Keratinocyte (primary cell): ENCODE measurements around the gene VPS13D. TPM values are rescaled to one million over a fixed set of nuclear protein-coding genes. Genes with fewer than 3 reads are reported as not detected.

Experiments used
- DNase-seq: peaks from one replicate; pipeline ENCODE4 v3.0.0-alpha.2; 2011; ENCODE audit warnings: low read depth, missing footprints, low spot score
- FAIRE-seq: peaks from 2 replicates; lab custom pipeline; 2011; peaks lifted over from hg19 to GRCh38; lab: Jason Lieb, UNC
- H2AFZ ChIP-seq: 2 replicates; pipeline ENCODE4 v1.6.0; 2012; ENCODE audit warnings: low read length, control low read depth, inconsistent platforms; ENCODE audit not compliant: control insufficient read depth
- H3K27ac ChIP-seq: 2 replicates; pipeline ENCODE4 v1.5.1; 2011; ENCODE audit warnings: low read length; ENCODE audit not compliant: control insufficient read depth, insufficient read depth
- H3K27me3 ChIP-seq: 3 replicates; pipeline ENCODE4 v1.6.0; 2011; ENCODE audit warnings: low read length; ENCODE audit not compliant: control insufficient read depth, insufficient read depth; ENCODE audit errors: extremely low read depth
- H3K36me3 ChIP-seq, 2 experiments: 2 replicates in 1 of 2; 3 replicates in 1 of 2; pipeline ENCODE4 v1.5.1; 2011; ENCODE audit warnings: low read length in 2 of 2, mild to moderate bottlenecking in 1 of 2; ENCODE audit not compliant: control insufficient read depth in 2 of 2, insufficient read depth in 2 of 2; ENCODE audit errors: extremely low read depth in 1 of 2
- H3K4me1 ChIP-seq: 3 replicates; pipeline ENCODE4 v1.5.1; 2011; ENCODE audit warnings: low read length; ENCODE audit not compliant: control insufficient read depth, insufficient read depth; ENCODE audit errors: extremely low read depth
- H3K4me2 ChIP-seq: 3 replicates; pipeline ENCODE4 v1.6.0; 2011; ENCODE audit warnings: low read depth, low read length; ENCODE audit not compliant: control insufficient read depth, insufficient read depth; ENCODE audit errors: extremely low read depth
- H3K4me3 ChIP-seq, 3 experiments: fragments of 200-600 bp in 1 of 3; sonication (generic) in 1 of 3; 2 replicates in 2 of 3; 3 replicates in 1 of 3; pipeline ENCODE4 v1.5.1; 2011 to 2016; ENCODE audit warnings: low read length in 3 of 3, mild to moderate bottlenecking in 3 of 3, control low read depth in 2 of 3, inconsistent platforms in 1 of 3, low read depth in 1 of 3, mixed read lengths in 1 of 3, mixed run types in 1 of 3, moderate library complexity in 1 of 3; ENCODE audit not compliant: control insufficient read depth in 2 of 3, insufficient read depth in 2 of 3; ENCODE audit errors: extremely low read depth in 1 of 3
- H3K79me2 ChIP-seq: 2 replicates; pipeline ENCODE4 v1.6.0; 2012; ENCODE audit warnings: low read length; ENCODE audit not compliant: control insufficient read depth, insufficient read depth
- H3K9ac ChIP-seq: 3 replicates; pipeline ENCODE4 v1.6.0; 2011; ENCODE audit warnings: low read length; ENCODE audit not compliant: control insufficient read depth, insufficient read depth; ENCODE audit errors: extremely low read depth
- H3K9me1 ChIP-seq: 3 replicates; pipeline ENCODE4 v1.6.0; 2011; ENCODE audit warnings: low read length; ENCODE audit not compliant: control insufficient read depth, insufficient read depth; ENCODE audit errors: extremely low read depth
- H3K9me3 ChIP-seq: 2 replicates; pipeline ENCODE4 v1.5.1; 2012; ENCODE audit warnings: low read depth, low read length; ENCODE audit not compliant: control insufficient read depth
- H4K20me1 ChIP-seq: 3 replicates; pipeline ENCODE4 v1.6.0; 2011; ENCODE audit warnings: low read length; ENCODE audit not compliant: control insufficient read depth, insufficient read depth; ENCODE audit errors: extremely low read depth
- CTCF ChIP-seq, 3 experiments: IDR thresholded peaks in 1 of 3; conservative IDR thresholded peaks in 1 of 3; optimal IDR thresholded peaks in 1 of 3; 2 replicates in 2 of 3; 3 replicates in 1 of 3; pipeline versions ENCODE3 to v1.5.1; 2011; ENCODE audit warnings: low read length in 3 of 3, mild to moderate bottlenecking in 3 of 3, moderate library complexity in 2 of 3, control low read depth in 1 of 3, inconsistent platforms in 1 of 3; ENCODE audit not compliant: insufficient read depth in 2 of 3; ENCODE audit errors: extremely low read depth in 1 of 3
- EZH2 ChIP-seq: IDR thresholded peaks from one replicate; pipeline ENCODE4 v1.6.1; 2012; ENCODE audit warnings: inconsistent platforms, mild to moderate bottlenecking, low read length, moderate library complexity
- dilution Hi-C: fragments of 300-500 bp; cut with MboI; formaldehyde crosslinking; loops from one replicate; pipeline ENCODE4 v1.7.0; 2020; ENCODE audit warnings: low sequenced_read_pairs; ENCODE audit not compliant: extremely low pct_ligation_motif_present
- polyA plus RNA-seq, 5 experiments: library from polyadenylated mRNA; depleted of rRNA in 3 of 5; stranded (reverse) in 3 of 5; stranded (forward) in 1 of 5; unstranded in 1 of 5; fragments of >200 nt; gene quantifications; 1 replicate in 1 of 5; 2 replicates in 3 of 5; 3 replicates in 1 of 5; pipeline versions ENCODE4 v1.2.1 to v1.2.3, GENCODE V29; 2011 to 2012; ENCODE audit warnings: missing spikeins in 2 of 5, low read depth in 1 of 5, low replicate concordance in 1 of 5

Gene VPS13D
- polyA plus RNA-seq, 1 donor (not counting 4 experiments of a cell fraction or from before 2014, with no cell fraction given), result 19.0 TPM

GRCh38 chr1:12528021-12528852, 298.4 kb downstream of the VPS13D start:
- Histone ChIP-seq H3K9me1 (no peaks in the 10 kb centered on the region), H3K27me3 (no peaks in the 10 kb centered on the region), H3K36me3 (no peaks in the 10 kb centered on the region), H3K4me2 (no peak overlapping the region), H2AFZ (no peak overlapping the region), H3K79me2 (no peaks in the 10 kb centered on the region), H3K27ac (no peak overlapping the region), H3K4me1 (no peaks in the 10 kb centered on the region), H4K20me1 (no peaks in the 10 kb centered on the region), H3K9ac (no peak overlapping the region), H3K4me3 (no peak overlapping the region), H3K9me3 (no peaks in the 10 kb centered on the region)
- DNase-seq (no peak), FAIRE-seq (no peak)
- TF ChIP-seq EZH2 (no peak), CTCF (optimal IDR thresholded peaks at IDR 0.05 in 1 of 3, IDR thresholded peaks at IDR 0.05 in 1 of 3, conservative IDR thresholded peaks at IDR 0.05 in 1 of 3; ENCODE audit: extremely low read depth in 1 of 3, insufficient read depth in 2 of 3, low read length in 3 of 3) (no peak)
- dilution Hi-C loops, result no loop called here

- dilution Hi-C loops, result no loop called here
- Histone ChIP-seq H3K27ac (no peak overlapping the region), H3K4me2 (no peak overlapping the region)
These were observed 299.9 kb downstream of the VPS13D start for GRCh38 chr1:12529640-12530174.

More at GRCh38 chr1:12529640-12530174, 299.9 kb downstream of the VPS13D start:
- H3K4me3 ChIP-seq, result no peak overlapping the region
- H3K36me3 ChIP-seq, result no peaks in the 10 kb centered on the region
- DNase-seq, result no peak
- H2AFZ ChIP-seq, result no peak overlapping the region
- H3K79me2 ChIP-seq, result no peaks in the 10 kb centered on the region
- TF ChIP-seq EZH2 (no peak), CTCF (optimal IDR thresholded peaks at IDR 0.05 in 1 of 3, IDR thresholded peaks at IDR 0.05 in 1 of 3, conservative IDR thresholded peaks at IDR 0.05 in 1 of 3; ENCODE audit: extremely low read depth in 1 of 3, insufficient read depth in 2 of 3, low read length in 3 of 3) (no peak)
- no peaks in the 10 kb centered on the region for H3K4me1 ChIP-seq
- H3K9ac ChIP-seq, result no peak overlapping the region
- FAIRE-seq, result no peak
- no peaks in the 10 kb centered on the region for H3K27me3 ChIP-seq
- no peaks in the 10 kb centered on the region for H3K9me3 ChIP-seq
- no peaks in the 10 kb centered on the region for H3K9me1 ChIP-seq
- no peaks in the 10 kb centered on the region for H4K20me1 ChIP-seq
